ENCODE data around the gene TFDP2. TPM values are rescaled to one million over a fixed set of nuclear protein-coding genes. Genes with fewer than 3 reads are reported as not detected.
A peak's percentile ranks its signal among the peaks of the same experiment; 100 is the strongest.

TFDP2 gene
- total RNA-seq, 1 donor from 2014 or later = 11.6 TPM

- no peak for FAIRE-seq
- DNase-seq (ENCODE audit: low read depth) = peak; percentile 70
- H3K36me3 ChIP-seq (ENCODE audit: control insufficient read depth, insufficient read depth, low read length) = no peaks in the 10 kb centered on the region
- H3K27me3 ChIP-seq (ENCODE audit: control insufficient read depth, insufficient read depth, low read length) = no peaks in the 10 kb centered on the region
- no peak overlapping the region for H3K4me3 ChIP-seq (ENCODE audit: low read depth, low read length)
- TF ChIP-seq, protein P1, sequence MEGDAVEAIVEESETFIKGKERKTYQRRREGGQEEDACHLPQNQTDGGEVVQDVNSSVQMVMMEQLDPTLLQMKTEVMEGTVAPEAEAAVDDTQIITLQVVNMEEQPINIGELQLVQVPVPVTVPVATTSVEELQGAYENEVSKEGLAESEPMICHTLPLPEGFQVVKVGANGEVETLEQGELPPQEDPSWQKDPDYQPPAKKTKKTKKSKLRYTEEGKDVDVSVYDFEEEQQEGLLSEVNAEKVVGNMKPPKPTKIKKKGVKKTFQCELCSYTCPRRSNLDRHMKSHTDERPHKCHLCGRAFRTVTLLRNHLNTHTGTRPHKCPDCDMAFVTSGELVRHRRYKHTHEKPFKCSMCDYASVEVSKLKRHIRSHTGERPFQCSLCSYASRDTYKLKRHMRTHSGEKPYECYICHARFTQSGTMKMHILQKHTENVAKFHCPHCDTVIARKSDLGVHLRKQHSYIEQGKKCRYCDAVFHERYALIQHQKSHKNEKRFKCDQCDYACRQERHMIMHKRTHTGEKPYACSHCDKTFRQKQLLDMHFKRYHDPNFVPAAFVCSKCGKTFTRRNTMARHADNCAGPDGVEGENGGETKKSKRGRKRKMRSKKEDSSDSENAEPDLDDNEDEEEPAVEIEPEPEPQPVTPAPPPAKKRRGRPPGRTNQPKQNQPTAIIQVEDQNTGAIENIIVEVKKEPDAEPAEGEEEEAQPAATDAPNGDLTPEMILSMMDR (IDR thresholded peaks at IDR 0.05; ENCODE audit: insufficient read depth, low read length, severe bottlenecking) = no peak
Measured at GRCh38 chr3:141996437-141996836, 152.9 kb downstream of the TFDP2 start.

DNA sequence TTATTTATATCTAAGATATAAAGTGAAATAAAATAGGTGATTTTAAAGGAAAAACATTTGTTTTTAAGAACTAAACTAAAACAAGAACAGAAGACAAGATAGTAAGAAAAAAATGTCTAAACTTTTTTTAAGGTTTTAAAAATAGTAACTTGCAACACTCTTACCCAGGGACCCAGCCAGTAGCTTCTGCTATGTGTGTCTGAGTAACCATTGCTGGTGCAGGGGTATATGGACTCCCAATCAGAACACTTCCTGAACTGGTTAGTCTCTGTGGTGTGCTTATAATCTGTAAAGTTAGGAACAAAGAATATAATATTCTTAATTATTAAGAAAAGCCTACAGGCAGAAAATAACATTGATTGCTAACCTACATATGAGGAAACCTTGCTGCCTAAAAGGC, 154.5 kb downstream of the TFDP2 start:
- Histone ChIP-seq H3K27me3 (ENCODE audit: control insufficient read depth, insufficient read depth, low read length) (no peaks in the 10 kb centered on the region), H3K36me3 (ENCODE audit: control insufficient read depth, insufficient read depth, low read length) (no peaks in the 10 kb centered on the region), H3K4me3 (ENCODE audit: low read depth, low read length) (no peak overlapping the region)
- TF ChIP-seq, protein P1 (IDR thresholded peaks at IDR 0.05; ENCODE audit: insufficient read depth, low read length, severe bottlenecking) = no peak
- no peak for DNase-seq (ENCODE audit: low read depth)
- no peak for FAIRE-seq

DNA sequence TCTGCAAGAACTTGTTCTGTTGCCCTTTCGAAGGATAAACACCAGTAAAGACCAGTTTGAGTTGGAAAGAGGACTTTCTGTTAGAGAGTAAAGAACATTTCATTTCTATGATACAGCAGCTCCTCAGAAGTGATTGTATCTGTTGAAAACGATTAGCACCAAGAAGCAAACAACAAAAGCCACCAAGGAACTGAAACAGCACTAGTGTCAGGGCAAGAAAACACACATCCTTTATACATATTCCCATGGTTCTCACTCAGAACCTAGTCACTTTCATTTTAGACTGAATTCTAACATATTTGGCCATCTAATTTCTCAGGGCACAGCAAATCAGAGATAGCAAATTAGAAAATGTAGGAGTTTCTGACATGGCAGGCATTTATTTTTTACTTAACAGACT, 156.8 kb downstream of the TFDP2 start:
- TF ChIP-seq, protein P1 (IDR thresholded peaks at IDR 0.05; ENCODE audit: insufficient read depth, low read length, severe bottlenecking) = no peak
- no peak for FAIRE-seq
- H3K36me3 ChIP-seq (ENCODE audit: control insufficient read depth, insufficient read depth, low read length) = no peaks in the 10 kb centered on the region
- no peaks in the 10 kb centered on the region for H3K27me3 ChIP-seq (ENCODE audit: control insufficient read depth, insufficient read depth, low read length)
- no peak overlapping the region for H3K4me3 ChIP-seq (ENCODE audit: low read depth, low read length)
- no peak for DNase-seq (ENCODE audit: low read depth)

GRCh38 chr3:141986548-141987107, 162.7 kb downstream of the TFDP2 start:
- TF ChIP-seq, protein P1 (IDR thresholded peaks at IDR 0.05; ENCODE audit: insufficient read depth, low read length, severe bottlenecking) = no peak
- FAIRE-seq = no peak
- Histone ChIP-seq H3K36me3 (ENCODE audit: control insufficient read depth, insufficient read depth, low read length) (no peaks in the 10 kb centered on the region), H3K4me3 (ENCODE audit: low read depth, low read length) (no peak overlapping the region), H3K27me3 (ENCODE audit: control insufficient read depth, insufficient read depth, low read length) (no peaks in the 10 kb centered on the region)
- no peak for DNase-seq (ENCODE audit: low read depth)

DNA sequence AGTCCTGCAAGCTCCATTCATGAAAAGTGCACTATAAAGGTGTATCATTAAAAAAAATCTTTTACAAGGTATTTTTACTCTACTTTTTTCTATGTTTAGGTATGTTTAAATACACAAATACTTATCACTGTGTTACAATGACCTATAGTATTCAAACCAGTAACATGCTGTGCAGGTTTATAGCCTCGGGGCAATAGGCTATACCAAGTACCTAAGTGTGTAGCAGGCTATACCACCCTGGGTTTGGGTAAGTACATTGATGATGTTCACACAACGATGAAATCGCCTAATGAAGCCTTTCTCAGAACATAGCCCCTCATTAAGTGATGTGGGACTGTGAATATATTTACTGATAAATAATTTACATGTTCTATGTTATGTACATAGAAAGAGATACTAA, 168.3 kb downstream of the TFDP2 start:
- peak; percentile 20 for DNase-seq (ENCODE audit: low read depth)

More for the DNA sequence above, 168.3 kb downstream of the TFDP2 start:
- H3K36me3 ChIP-seq (ENCODE audit: control insufficient read depth, insufficient read depth, low read length) = no peaks in the 10 kb centered on the region
- no peaks in the 10 kb centered on the region for H3K27me3 ChIP-seq (ENCODE audit: control insufficient read depth, insufficient read depth, low read length)
- no peak overlapping the region for H3K4me3 ChIP-seq (ENCODE audit: low read depth, low read length)
- TF ChIP-seq, protein P1 (IDR thresholded peaks at IDR 0.05; ENCODE audit: insufficient read depth, low read length, severe bottlenecking) = no peak
- FAIRE-seq = no peak

Data from bronchial epithelial cell (primary cell).